ENCODE results near the gene ABCF3.

- no peak for TF ChIP-seq POLR2A (IDR thresholded peaks at IDR 0.05; ENCODE audit: low read depth, low read length)
- no peak for TF ChIP-seq POLR2AphosphoS5 (IDR thresholded peaks at IDR 0.05; ENCODE audit: low read depth, low read length)
- TF ChIP-seq TAF1 (IDR thresholded peaks at IDR 0.05; ENCODE audit: low read depth, low read length), result no peak
- no peak for TF ChIP-seq POU2F2 (IDR thresholded peaks at IDR 0.05; ENCODE audit: low read depth, low read length)
- no peak for TF ChIP-seq PAX5 (IDR thresholded peaks at IDR 0.05; ENCODE audit: insufficient read depth, low read length, severe bottlenecking)
- TF ChIP-seq SPI1 (IDR thresholded peaks at IDR 0.05; ENCODE audit: low read depth, low read length), result no peak
These were observed 17.5 kb downstream of the ABCF3 start for GRCh38 chr3:184203526-184203925.

Measured in GM12891 (cell line).